Heart left ventricle (tissue), 16 donors: ENCODE measurements around the gene CHCHD3. TPM values are rescaled to one million over a fixed set of nuclear protein-coding genes. Genes with fewer than 3 reads are reported as not detected.
A peak's percentile ranks its signal among the peaks of the same experiment; 100 is the strongest.

Source experiments
- ATAC-seq, 4 donors: fragments of 200-7000 bp; cut with Tn5 transposase; one replicate each; pipeline ENCODE4 v1.9.1; 2020 to 2022; ENCODE audit warnings: moderate library complexity in 4 of 4, mild to moderate bottlenecking in 3 of 4, moderate number of reproducible peaks in 1 of 4
- DNase-seq, 5 donors: peaks; one replicate each; pipeline ENCODE4 v3.0.0-alpha.2; 2020
- H3K27ac ChIP-seq, 12 donors: fragments of 200-600 bp; sonication (generic) in 4 of 12; one replicate each; pipeline versions ENCODE4 v1.5.0 to v1.8.0; 2016 to 2022; ENCODE audit warnings: mild to moderate bottlenecking in 2 of 12
- H3K27me3 ChIP-seq, 9 donors: fragments of 200-600 bp; sonication (generic) in 2 of 9; one replicate each; pipeline versions ENCODE4 v1.5.1 to v1.8.0; 2016 to 2022; ENCODE audit warnings: mild to moderate bottlenecking in 3 of 9
- H3K36me3 ChIP-seq, 9 donors: fragments of 200-600 bp; sonication (generic) in 2 of 9; one replicate each; pipeline versions ENCODE4 v1.5.0 to v1.8.0; 2018 to 2022; ENCODE audit warnings: mild to moderate bottlenecking in 2 of 9
- H3K4me1 ChIP-seq, 12 donors: fragments of 200-600 bp; sonication (generic) in 4 of 12; one replicate each; pipeline versions ENCODE4 v1.5.0 to v1.8.0; 2016 to 2022; ENCODE audit warnings: mild to moderate bottlenecking in 3 of 12
- H3K4me3 ChIP-seq, 12 donors: fragments of 200-600 bp; sonication (generic) in 4 of 12; one replicate each; pipeline versions ENCODE4 v1.5.0 to v1.8.0; 2017 to 2022; ENCODE audit warnings: mild to moderate bottlenecking in 9 of 12, moderate library complexity in 4 of 12
- H3K9me3 ChIP-seq, 12 donors: fragments of 200-600 bp; sonication (generic) in 4 of 12; one replicate each; pipeline versions ENCODE4 v1.5.0 to v1.8.0; 2016 to 2022; ENCODE audit warnings: mild to moderate bottlenecking in 1 of 12
- CTCF ChIP-seq, 12 donors: fragments of 200-600 bp; sonication (generic) in 4 of 12; IDR thresholded peaks; one replicate each; pipeline versions ENCODE4 v1.5.0 to v1.8.0; 2018 to 2022; ENCODE audit warnings: antibody characterized with exemption in 12 of 12, mild to moderate bottlenecking in 5 of 12
- POLR2A ChIP-seq, 2 donors: fragments of 450-650 bp; IDR thresholded peaks; one replicate each; pipeline ENCODE4 v1.6.1; 2017; ENCODE audit warnings: antibody characterized with exemption in 2 of 2, mild to moderate bottlenecking in 2 of 2, moderate library complexity in 2 of 2
- WGBS, 4 donors: extraction: QIAGEN DNeasy Blood & Tissue Kit in 2 of 4; methylation state at CpG; one replicate each; pipeline versions ENCODE4 v1.1.5 to v1.1.7; 2013 to 2018; 5-methylcytosine and 5-hydroxymethylcytosine counted together
- intact Hi-C, 10 donors: fragments of 100-400 bp; cut with DNase I; formaldehyde crosslinking; loops; one replicate each; pipeline versions ENCODE4 v1.11.1 to v1.14.2; 2022
- polyA plus RNA-seq, 2 donors: library from polyadenylated mRNA; stranded (reverse); fragments of 200-250 nt; gene quantifications; one replicate each; pipeline ENCODE4 v1.2.3, GENCODE V29; 2013
- total RNA-seq, 9 donors: library from RNA; depleted of rRNA in 2 of 9; stranded (reverse); fragments of >200 nt in 2 of 9; fragmentation: NEBNext Ultra II Directional in 3 of 9; extraction: Animal tissue kit (Norgen Biotek cat#: 25700) in 3 of 9; gene quantifications; one replicate each; pipeline versions ENCODE4 v1.1.0 to v1.2.4, GENCODE V29; 2016 to 2023
- donor health status: ischemic (EF 13 %, LVEDD 7.1; RV severe dilation, severe dysfunction).
- donor health status: healthy with polysubstance abuse.
- donor health status: DM: no; HTN: yes; CAD: no.
- donor health status: DM: no; HTN: no; CAD: no.
- donor health status: ischemic (EF 25% LVEDD 6.9; RV normal size, moderate dysfunction).
- donor health status: ischemic (EF 25% LVEDD 5.7; RV mildly dilated, moderate dysfunction).
- donor health status: healthy.
- donor health status: DM: yes; HTN: yes; CAD: no.
- donor health status: ischemic (EF 35%, LVEDD 5.7; RV mildly dilated, moderate dysfunction).
- donor health status: nonischemic (EF 11% LVEDD 7.7; RV severe dilation, severe dysfunction).
- donor health status: DM: yes; HTN: yes; CAD: no.
- donor health status: PGD.
- donor health status: ischemic (EF 29% LVEDD 5.4; RV normal size, mild dysfunction).
- donor health status: nonischemic (EF 23%, LVEDD 6.1; RV moderate dilation, normal function).

The CHCHD3 gene
- total and polyA plus RNA-seq, 11 donors, result 92.9 to 197 (median 176) TPM

- peak in 1 of 4 donors; percentile 22 for ATAC-seq
- no peaks in the 10 kb centered on the region for H3K27me3 ChIP-seq
- TF ChIP-seq POLR2A (IDR thresholded peaks at IDR 0.05) (no peak), CTCF (IDR thresholded peaks at IDR 0.05) (no peak)
- H3K27ac ChIP-seq, result no peak overlapping the region
- intact Hi-C loops, result no loop called here
- H3K9me3 ChIP-seq, result peaks cover 0 to 13% (median 3%) of the 10 kb centered on the region in 12 donors
- DNase-seq, result no peak
- no peak overlapping the region for H3K4me3 ChIP-seq
- 69 to 75% (median 70%) methylated on average over 5 of the region's 5 CpGs for WGBS, 4 donors
- H3K36me3 ChIP-seq, result peaks cover 0 to 15% (median 3%) of the 10 kb centered on the region in 9 donors
- H3K4me1 ChIP-seq, result peaks cover 0 to 20% (median 10%) of the 10 kb centered on the region in 12 donors
These were observed 57.3 kb downstream of the CHCHD3 start for GRCh38 chr7:133024596-133024995.

- H3K27ac ChIP-seq, result no peak overlapping the region
These were observed 58.4 kb downstream of the CHCHD3 start for GRCh38 chr7:133023370-133024071.

GRCh38 chr7:133022661-133023060 lies 59.2 kb downstream of the CHCHD3 start:
- ATAC-seq, result no peak

More at GRCh38 chr7:133023370-133024071, 58.4 kb downstream of the CHCHD3 start:
- intact Hi-C loops, result no loop called here
- no peak for ATAC-seq
- H3K36me3 ChIP-seq, result peaks cover 0 to 15% (median 3%) of the 10 kb centered on the region in 9 donors
- no peaks in the 10 kb centered on the region for H3K27me3 ChIP-seq
- H3K4me1 ChIP-seq, result peaks cover 0 to 17% (median 6%) of the 10 kb centered on the region in 12 donors
- no peak for DNase-seq
- H3K9me3 ChIP-seq, result peaks cover 0 to 13% (median 3%) of the 10 kb centered on the region in 12 donors
- H3K4me3 ChIP-seq, result no peak overlapping the region
- no peak for TF ChIP-seq POLR2A (IDR thresholded peaks at IDR 0.05)
- TF ChIP-seq CTCF (IDR thresholded peaks at IDR 0.05), result no peak
- 48 to 57% (median 52%) methylated on average over 4 of the region's 4 CpGs for WGBS, 4 donors

More at GRCh38 chr7:133022661-133023060, 59.2 kb downstream of the CHCHD3 start:
- Histone ChIP-seq H3K27ac (no peak overlapping the region), H3K4me3 (no peak overlapping the region), H3K27me3 (no peaks in the 10 kb centered on the region), H3K9me3 (peaks cover 0 to 13% (median 3%) of the 10 kb centered on the region in 12 donors), H3K36me3 (peaks cover 0 to 15% (median 3%) of the 10 kb centered on the region in 9 donors), H3K4me1 (peaks cover 0 to 17% (median 6%) of the 10 kb centered on the region in 12 donors)
- intact Hi-C loops, result no loop called here
- no peak for TF ChIP-seq CTCF (IDR thresholded peaks at IDR 0.05)
- TF ChIP-seq POLR2A (IDR thresholded peaks at IDR 0.05), result no peak
- DNase-seq, result no peak
